SIG-M5 (cell line): ENCODE measurements around the gene RNU11.
"Not testable (repeated sequence)": the region's sequence is repeated elsewhere in the genome, so short reads cannot be mapped to it uniquely, and the experiment has no call there.

ENCODE experiments used
- DNase-seq: peaks from one replicate; lab custom pipeline; 2025; lab: John Stamatoyannopoulos, UW

RNU11 gene

DNA sequence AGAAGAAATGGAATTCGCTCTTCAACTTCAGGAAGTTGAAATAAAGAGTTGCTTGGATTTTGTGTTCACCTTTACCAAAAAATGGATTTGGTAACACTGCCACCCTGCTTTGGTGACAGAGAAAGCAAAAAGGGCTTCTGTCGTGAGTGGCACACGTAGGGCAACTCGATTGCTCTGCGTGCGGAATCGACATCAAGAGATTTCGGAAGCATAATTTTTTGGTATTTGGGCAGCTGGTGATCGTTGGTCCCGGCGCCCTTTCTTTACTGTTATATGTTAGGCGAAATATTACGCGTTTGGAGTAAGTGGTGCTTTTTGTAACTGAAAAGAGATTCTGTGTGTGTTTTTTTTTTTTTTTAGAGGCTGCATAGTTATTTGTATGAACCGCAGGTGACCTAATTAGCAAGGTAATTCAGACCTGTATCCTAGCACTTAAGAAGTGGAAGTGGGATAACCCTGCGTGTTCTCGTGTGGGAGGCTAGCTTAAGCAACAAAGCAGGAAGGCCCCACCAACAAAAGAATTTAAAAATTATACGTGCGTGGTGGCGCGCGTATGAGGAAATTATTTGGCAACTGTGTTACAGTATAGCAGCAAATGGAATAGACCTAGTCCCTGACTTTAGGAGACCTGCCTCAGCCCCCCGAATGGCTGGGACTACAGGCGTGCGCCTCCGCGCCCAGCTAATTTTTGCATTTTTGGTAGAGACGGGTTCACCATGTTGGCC is at the start of gene RNU11:
RNU11 (plus strand) TSS at position 127 of the 725 bp plus-strand sequence.
- DNase-seq, result peak; percentile 95

DNA sequence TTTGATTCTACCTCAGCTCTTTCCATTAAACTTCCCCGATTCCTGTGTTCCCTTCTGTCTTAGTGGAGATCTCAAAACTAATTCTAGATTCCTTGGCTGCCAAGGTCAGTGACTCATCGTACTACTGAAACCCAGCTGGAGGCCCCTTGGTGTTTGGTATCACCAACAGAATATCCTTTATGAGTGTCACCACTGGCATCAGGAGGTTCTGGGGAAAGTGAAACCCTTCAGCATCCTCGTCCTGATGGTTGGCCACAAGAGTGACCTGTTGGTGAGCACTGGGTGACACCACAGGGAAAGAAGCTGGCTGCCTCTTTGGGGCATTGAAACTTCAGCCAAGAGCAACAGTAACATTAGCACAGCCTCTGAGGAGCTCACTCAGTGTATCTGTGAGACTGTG is 46.7 kb upstream of the RNU11 start:
- DNase-seq, result no peak

DNA sequence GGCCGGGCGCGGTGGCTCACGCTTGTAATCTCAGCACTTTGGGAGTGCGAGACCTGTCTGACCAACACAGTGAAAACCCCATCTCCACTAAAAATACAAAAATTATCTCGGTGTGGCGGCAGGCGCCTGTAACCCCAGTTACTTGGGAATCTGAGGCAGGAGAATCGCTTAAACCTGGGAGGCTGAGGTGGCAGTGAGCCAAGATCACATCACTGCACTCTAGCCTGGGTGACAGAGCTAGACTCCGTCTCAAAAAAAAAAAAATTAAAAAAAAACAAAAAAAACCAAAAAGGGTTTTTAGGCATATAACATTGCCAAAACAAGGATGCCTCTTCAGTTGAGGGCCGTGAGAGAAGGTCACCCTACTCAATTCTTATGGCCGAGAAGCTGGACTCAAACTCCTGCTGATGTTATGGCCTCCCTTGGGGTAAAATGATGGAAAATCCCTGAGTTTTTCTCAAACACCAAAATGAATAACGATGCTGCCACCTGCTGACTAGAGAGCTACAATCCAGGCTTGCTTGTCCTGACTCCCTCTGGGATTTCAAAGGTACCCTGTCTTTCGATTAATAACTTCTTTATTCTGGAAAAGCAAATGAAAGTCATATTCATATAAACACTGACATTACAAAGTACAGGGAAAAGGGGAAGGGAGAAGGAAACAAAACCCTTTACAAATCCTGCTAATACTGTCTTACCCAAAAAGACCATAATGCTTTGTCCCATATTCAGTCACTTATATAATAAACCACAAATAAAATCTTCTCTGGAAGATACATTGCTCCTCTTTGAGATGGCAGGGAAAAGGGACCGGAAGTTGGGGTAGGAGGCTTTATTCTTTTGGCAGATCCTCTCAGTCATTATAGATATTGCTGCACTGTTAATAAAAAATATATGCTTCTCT is 45.6 kb upstream of the RNU11 start:
- no peak for DNase-seq

DNA sequence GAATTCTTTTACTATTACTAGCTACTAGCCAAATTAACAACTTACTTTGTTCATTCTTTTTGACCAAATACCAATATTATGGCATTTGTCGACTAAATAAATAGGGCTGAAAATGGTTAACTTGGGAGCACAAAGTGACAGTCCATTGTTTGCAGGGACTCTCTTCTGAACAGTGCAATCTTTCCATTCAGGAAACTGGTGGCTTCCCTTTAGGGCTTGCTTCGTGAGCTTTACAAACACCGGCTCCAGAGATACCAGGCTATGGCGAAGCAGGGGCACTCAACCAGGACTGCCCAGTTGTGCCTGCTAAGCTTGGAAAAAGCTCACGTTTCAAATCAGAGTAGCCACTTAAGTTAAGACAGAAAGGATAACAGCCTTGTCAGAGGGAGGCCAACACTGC is 44.0 kb upstream of the RNU11 start:
- no peak for DNase-seq

DNA sequence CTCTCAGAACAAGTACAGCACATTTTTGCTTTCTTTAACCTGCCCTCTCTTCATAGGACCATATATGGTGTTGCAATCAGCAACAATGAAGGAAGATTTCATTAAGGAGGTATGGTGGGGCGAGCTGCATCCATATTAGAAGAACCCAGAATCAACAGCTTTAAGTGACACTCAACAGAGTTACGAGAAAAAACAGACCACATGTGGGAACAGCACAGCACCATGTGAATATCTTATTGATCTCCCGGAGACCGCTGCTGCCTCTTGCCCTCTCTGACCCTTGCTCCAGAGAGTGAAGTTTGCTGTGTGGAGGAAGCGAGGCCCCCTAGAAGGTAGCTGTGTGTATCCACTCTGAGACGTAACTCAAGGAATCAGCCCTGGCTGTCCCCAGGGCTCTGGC is 43.4 kb upstream of the RNU11 start:
- DNase-seq, result no peak

DNA sequence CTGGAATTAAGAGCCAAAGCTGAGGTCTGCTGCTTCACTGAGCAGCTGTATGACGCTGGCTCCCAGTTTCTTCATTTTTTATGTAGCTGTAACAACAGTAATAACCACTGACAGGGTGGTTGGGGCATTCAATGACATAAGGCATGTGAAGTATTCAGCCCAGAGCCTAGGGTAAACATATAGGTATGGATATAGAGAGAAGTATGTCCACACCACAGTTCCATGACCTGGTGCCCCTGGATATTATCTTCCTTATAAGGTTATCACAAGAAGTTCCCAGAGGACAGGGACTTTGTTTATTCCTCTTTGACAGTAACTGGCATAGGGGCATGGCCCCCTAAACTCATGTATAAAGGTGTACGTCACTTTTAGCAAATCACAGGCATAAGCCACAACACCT is 41.6 kb upstream of the RNU11 start:
- no peak for DNase-seq

DNA sequence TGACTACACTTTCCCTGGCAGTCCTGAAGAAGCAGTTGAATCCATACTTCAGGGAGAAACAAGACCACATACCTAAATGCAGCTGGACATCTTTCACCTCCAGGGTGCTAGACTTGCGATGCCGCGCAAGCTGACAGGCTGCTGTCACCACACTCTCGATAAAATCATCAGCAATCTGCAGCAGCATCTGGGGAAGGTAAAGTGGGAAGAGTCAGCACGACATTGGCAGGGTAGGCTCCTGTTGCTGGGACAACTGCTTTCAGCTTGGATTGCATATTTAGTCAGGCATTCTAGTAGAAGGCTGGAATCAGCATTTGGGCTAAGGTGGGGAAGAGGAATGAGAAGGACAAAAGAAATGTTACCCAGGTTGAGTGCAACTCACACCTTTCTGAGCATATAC is 35.2 kb upstream of the RNU11 start:
- no peak for DNase-seq

DNA sequence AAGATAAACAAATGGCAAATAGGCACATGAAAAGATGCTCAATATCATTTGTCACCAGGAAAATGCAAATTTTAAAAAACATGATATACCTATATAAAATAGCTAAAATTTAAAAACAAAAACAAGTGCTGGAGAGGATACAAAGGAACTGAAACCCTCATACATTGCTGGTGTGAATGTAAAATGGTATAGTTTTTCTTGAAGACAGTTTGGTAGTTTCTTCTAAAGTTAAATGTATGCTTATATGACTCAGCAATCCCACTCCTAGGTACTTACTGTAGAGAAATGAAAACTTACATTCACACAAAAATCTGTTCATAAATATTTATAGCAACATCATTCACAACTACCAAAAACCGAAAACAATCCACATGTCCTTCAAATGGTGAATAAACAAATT is 16.7 kb upstream of the RNU11 start:
- DNase-seq, result no peak

DNA sequence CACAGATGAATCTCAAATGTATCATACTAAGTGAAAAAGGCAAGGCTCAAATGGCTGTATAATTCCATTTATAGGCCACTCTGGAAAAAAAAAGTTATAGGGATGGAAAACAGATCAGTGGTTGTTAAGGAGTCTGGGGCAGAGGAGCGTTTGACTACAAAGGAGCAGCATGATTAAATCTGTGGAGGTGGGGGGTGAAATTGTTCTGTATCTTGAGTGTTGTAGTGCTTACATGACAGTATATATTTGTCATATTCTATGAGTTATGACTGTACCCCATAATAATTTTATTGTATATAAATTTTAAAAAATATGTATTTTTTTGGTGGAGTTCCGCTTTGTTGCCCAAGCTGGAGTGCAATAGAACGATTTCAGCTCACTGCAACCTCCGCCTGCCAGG is 15.8 kb upstream of the RNU11 start:
- DNase-seq, result no peak

DNA sequence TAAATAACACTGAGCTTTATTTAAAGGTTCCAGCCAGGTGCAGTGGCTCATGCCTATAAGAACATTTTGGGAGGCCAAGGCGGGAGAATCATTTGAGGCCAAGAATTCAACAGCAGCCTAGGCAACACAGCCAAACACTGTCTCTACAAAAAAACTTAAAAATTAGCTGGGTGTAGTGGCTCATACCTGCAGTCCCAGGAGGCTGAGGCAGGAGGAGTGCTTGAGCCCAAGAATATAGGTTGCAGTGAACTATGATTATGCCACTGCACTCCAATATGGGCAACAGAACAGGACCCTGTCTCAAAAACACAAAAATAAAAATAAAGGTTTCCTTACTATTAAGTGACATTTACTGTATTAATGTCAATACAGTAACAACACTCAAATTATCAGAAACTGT is 7.6 kb upstream of the RNU11 start:
- DNase-seq, result no peak

DNA sequence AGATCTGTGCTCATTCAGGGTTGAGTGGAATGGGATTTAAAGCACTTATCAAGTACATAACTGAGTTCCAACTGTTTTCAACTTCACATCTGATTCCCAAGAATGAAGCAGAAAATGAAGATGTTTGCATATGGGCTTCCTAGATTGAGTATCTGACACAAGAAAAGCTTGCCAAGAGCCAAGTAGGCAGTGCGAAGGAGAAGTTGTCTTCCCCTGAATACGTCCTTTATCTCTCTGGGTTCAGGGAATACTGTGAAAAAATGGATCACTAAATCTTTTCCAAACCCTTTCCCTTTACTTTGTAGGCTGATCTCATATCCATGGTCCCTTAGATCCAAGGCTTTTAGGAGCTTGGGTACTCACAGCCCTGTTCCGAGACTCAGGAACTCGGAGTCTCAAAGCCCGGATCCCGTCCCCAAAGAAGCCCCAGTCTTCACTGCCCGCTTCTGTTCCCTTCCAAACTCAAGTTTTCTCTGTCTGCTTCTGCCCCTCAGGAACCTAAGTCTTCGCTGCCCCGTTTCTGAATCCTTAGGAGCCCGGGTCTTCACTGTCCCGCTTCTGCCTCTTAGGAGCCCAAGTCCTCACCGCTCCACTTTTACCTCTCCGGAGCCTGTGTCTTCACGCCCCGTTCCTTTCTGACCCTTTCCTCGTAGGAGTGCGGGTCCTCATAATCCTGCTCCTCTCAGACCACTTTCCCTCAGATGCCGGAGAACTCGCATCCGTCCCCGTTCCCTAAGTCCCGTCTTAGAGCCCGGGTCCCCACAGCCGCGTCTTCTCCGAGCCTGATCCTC is 6.1 kb upstream of the RNU11 start:
- DNase-seq, result no peak

DNA sequence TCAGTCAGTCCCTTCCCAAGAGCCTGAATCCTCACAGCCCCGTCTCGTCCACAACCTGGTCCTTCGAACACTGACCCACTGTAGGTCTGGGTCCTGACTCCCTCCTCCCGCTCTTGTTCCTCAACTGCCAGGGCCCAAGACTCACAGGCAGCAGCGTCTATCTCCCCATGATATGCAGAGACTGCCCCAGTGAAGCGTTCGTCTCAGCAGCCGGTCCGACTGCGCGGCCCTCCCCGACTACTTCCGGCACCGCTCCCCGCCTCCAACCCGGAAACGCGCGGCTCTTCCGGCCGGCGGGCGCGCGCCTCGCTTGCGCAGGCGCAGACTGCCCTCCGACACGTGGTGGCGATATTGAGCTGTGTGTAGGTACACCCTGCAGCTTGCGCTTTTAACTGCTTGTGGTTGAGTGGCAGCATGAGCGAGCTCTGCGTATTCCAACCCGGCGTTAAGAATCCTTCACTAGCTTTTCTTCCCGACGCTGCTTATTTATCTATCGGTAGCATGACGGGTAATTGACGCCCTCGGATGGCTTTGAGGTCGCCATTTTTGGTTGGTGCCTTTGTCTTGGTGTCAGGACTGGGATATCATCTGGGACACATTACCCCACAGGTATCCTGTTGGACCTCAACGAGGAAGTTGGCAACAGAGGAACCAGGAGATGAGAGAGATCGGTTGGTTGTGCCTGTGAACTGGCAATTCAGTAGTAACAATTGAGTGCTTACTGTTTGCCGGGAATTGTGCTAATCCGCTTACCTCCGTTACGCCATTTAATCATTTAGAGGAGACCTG is 5.4 kb upstream of the RNU11 start, which contains the start of gene TAF12:
TAF12 (minus strand) TSS at position 221 of the 789 bp plus-strand sequence. CDS start 20,986 bp downstream, outside the sequence.
- DNase-seq, result peak; percentile 80

DNA sequence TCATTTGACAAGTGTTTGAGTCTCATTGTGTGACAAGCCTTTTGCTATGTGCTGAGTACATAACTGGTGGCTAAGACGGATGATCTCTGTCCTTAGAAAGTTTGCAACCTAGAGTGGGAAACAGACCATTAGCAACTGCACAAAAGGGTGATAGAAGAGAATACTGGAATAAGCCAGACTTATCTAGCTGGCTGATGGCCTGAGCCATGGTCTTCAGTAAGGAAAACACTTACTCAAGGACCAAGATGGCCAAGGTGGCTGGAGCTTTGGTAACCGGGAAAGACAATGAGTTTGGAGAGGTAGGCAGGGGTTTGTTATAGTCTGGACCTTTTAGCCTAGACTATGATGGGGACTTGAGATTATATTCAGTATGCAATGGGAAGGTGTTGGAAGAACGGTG is 3.9 kb upstream of the RNU11 start:
- DNase-seq, result no peak

DNA sequence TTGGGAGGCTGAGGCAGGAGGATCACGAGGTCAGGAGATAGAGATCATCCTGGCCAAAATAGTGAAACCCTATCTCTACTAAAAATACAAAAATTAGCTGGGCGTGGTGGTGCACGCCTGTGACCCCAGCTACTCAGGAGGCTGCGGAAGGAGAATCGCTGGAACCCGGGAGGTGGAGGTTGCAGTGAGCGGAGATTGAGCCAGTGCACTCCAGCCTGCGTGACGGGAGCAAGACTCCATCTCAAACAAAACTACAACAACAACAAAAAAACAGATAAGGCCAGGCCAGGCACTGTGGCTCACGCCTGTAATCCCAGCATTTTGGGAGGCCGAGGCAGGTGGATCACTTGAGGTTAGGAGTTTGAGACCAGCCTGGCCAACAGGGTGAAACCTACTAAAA is 3.0 kb upstream of the RNU11 start:
- not testable (repeated sequence) for DNase-seq

DNA sequence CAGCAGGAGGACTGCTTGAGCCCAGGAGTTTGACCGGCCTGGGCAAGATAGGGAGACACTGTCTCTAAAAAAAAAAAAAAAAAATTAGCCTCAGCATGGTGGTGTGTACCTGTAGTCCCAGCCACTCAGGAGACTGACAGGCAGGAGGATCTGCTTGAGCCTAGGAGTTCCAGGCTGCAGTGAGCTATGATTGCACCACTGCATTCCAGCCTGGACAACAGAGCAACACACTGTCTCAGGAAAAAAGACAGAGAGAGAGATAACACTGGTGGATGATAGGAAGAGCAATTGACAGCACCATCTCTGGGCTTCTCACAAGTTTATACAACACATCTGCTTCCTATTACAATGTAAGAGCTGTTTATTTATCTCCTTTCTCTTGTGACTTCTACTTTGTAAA is 2.4 kb upstream of the RNU11 start:
- no peak for DNase-seq

DNA sequence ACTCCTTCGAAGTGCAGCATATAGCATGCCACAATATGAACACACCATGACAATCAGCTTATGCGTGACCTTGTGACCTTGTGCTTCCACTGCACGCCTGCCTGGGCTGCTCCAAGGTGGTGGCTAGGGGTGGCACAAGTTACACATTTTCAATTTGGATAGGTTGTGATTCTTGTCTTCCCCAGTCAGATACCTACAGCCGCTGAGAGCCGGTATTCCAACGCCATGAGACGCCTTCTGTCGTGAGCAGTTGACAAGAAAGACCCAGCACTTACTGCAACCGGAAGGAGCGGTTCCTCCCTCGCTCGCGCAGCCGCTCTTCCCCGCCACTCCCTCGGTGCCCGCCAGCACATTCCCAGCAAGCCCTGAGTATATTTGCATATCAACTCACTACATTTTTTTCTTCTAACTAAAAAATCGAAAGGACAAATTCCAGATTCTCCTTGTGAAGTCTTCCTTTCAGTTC is 359 bp upstream of the RNU11 start:
- peak; percentile 78 for DNase-seq

DNA sequence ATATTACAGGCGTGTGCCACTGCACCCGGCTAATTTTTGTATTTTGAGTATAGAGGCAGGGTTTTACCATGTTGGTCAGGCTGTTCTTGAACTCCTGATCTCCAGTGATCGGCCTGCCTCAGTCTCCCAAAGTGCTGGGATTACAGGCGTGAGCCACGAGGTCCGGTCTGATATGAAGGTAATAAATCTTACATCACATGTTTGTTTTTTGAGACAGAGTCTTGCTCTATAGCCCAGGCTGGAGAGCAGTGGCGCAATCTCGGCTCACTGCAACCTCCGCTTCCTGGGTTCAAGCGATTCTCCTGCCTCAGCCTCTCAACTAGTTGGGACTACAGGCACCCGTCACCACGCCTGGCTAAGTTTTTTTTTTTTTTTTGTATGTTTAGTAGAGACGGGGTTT is 4.7 kb downstream of the RNU11 start:
- DNase-seq, result not testable (repeated sequence)

DNA sequence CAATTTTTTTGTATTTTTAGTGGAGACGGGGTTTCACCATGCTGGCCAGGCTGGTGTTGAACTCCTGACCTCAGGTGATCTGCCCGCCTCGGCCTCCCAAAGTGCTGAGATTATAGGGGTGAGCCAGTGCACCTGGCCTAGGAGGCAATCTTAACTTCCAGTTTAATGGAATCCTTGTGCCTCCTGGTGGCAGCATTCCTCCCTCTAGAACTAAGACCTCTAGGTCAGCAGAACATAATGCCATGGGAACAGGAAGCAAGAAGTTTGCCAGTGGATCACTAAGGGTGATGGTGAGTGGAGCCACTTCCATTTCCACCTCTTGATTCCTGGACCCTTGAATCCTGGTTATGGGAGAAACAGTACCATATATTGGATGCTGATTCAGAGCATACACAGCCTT is 5.5 kb downstream of the RNU11 start:
- not testable (repeated sequence) for DNase-seq

DNA sequence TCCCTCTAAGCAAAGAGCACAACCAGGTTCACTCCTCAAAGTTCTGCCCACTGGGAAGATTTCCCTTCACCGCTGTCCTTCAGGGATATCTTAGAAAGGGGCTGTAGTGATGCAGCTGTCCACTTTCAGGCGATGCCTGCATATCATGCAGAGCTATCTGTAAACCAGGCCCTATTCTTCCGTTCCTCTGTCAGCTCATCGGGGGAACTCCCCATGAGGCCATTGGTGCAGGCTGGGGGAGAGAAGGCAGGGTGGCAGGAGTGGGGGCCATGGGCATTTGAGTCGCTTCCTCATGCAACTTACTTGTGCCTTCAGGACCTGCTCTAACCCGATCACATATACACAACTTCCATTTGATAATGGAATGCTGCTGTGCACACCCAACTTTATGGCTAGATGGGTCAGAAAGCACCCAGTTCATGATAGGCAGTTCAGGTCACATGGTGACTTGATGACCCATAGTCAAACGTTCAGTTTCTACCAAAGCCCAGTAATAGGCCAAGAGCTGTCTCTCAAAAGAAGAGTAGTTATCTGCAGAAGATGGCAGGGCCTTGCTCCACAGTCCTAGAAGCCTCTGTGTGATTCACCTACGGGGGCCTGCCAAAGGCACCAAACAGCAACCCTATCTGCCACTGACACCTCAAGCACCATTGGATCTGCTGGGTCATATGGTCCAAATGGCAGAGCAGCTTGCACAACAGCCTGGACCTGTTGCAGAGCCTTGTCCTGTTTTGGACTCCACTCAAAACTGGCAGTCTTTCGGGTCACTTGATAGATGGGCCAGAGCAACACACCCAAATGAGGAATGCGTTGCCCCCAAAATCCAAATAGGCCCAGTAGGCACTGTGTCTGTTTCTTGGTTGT is 7.3 kb downstream of the RNU11 start:
- not testable (repeated sequence) for DNase-seq

DNA sequence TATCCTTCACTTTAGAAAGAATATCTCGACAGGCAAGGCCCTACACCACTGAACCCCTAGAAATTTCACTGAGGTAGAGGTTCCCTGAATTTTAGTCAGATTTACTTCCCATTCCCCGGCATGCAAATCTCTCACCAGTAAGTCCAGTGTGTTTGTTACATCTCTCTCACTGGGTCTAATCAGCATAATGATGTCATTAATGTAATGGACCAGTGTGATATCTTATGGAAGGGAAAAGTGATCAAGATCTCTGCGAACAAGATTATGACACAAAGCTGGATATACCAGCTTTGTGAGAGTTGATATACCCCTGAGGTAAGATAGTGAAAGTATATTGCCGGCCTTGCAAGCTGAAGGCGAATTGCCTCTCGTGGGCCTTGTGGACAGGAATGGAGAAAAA is 7.9 kb downstream of the RNU11 start:
- DNase-seq, result no peak
